IgD-negative memory B cell (primary cell): ENCODE data around the gene FGFR3. TPM values are rescaled to one million over a fixed set of nuclear protein-coding genes. Genes with fewer than 3 reads are reported as not detected.
A peak's percentile ranks its signal among the peaks of the same experiment; 100 is the strongest.

Experiments used
- H3K27ac Mint-ChIP-seq, 3 donors: one replicate each; pipeline ENCODE4 v1.8.0; 2020 to 2022; ENCODE audit warnings: mild to moderate bottlenecking in 3 of 3, mixed read lengths in 3 of 3, moderate library complexity in 1 of 3
- H3K27me3 Mint-ChIP-seq: one replicate; pipeline ENCODE4 v1.8.0; 2021; ENCODE audit warnings: mixed read lengths
- H3K36me3 Mint-ChIP-seq: one replicate; pipeline ENCODE4 v1.8.0; 2020; ENCODE audit warnings: mild to moderate bottlenecking, mixed read lengths
- H3K4me1 Mint-ChIP-seq, 3 donors: one replicate each; pipeline ENCODE4 v1.8.0; 2020 to 2022; ENCODE audit warnings: mixed read lengths in 3 of 3, mild to moderate bottlenecking in 1 of 3
- H3K4me3 Mint-ChIP-seq, 4 donors: one replicate each; pipeline ENCODE4 v1.8.0; 2020 to 2022; ENCODE audit warnings: mild to moderate bottlenecking in 4 of 4, mixed read lengths in 4 of 4, moderate library complexity in 3 of 4
- H3K9me3 Mint-ChIP-seq, 3 donors: one replicate each; pipeline ENCODE4 v1.8.0; 2020 to 2021; ENCODE audit warnings: mixed read lengths in 3 of 3, mild to moderate bottlenecking in 1 of 3
- polyA plus RNA-seq: library from polyadenylated mRNA; unstranded; fragments of 300-500 nt; fragmentation: Illumina TruSeq; gene quantifications from one replicate; pipeline ENCODE4 v1.2.3, GENCODE V29; 2021

The FGFR3 gene
- polyA plus RNA-seq, 1 donor from 2014 or later, result 0.45 TPM

DNA sequence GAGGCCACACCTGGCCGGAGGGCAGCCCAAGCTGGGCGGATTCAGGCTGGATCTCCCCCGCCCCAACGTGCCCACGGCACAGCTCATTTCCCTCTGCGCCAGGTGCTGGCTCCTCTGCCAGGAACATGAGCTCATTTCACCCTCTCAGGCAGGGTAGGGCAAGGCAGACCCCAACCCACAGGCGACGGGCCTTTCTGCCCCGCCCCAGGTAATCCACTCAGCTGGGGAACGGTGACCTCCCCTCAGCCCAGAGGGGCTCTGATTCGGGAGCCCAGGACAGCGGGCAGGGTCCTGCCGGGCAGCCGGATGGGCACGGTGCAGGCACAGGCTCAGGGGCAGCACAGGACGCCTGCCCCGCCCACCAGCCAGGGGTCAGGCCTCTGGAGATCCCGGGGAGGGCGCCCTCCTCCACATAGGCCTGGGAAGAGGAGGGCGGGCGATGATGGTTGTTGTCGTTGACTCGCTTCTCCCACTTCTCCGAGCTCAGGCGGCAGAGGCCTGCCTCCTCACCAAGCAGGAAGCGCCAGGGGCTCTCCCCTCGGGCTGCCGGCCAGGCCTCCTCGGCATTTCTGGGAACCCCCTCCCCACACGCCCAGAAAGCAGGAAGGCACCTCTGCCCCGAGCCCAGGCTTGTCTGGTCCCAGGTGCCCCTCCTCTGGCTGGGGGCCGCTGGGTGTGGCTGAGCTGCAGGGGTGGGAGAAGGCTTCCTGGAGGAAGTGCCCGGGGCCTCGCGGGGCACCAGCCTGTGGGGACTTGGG is 40.6 kb upstream of the FGFR3 start:
- no peak overlapping the region for H3K27ac Mint-ChIP-seq
- peak overlapping the region in 1 of 4 donors; percentile 54 for H3K4me3 Mint-ChIP-seq
- H3K27me3 Mint-ChIP-seq, result peaks cover 2% of the 10 kb centered on the region
- H3K4me1 Mint-ChIP-seq, result no peaks in the 10 kb centered on the region
- H3K36me3 Mint-ChIP-seq, result no peaks in the 10 kb centered on the region
- H3K9me3 Mint-ChIP-seq, result no peaks in the 10 kb centered on the region

DNA sequence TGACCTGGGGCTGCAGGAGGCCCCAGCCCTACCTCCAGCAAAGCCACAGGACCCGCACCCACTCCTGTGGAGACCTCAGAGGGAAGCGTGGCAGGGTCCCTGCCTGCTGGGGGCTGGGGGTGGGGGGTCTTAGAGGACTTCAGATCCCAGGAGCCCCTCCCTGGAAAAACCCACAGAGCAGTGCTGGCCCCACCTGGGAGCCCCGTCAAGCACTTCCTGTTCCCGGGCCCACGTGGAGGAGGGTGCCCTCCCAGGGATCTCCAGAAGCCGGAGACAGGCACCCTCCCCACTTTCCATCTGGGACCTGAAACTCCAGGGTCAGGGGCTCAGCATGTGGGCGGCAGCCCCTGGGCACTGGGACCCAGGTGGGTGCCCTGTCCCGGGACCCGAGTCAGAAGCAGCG is 39.8 kb upstream of the FGFR3 start:
- Mint-ChIP-seq H3K4me1 (no peaks in the 10 kb centered on the region), H3K4me3 (no peak overlapping the region), H3K27me3 (peaks cover 2% of the 10 kb centered on the region), H3K36me3 (no peaks in the 10 kb centered on the region), H3K27ac (no peak overlapping the region), H3K9me3 (no peaks in the 10 kb centered on the region)

DNA sequence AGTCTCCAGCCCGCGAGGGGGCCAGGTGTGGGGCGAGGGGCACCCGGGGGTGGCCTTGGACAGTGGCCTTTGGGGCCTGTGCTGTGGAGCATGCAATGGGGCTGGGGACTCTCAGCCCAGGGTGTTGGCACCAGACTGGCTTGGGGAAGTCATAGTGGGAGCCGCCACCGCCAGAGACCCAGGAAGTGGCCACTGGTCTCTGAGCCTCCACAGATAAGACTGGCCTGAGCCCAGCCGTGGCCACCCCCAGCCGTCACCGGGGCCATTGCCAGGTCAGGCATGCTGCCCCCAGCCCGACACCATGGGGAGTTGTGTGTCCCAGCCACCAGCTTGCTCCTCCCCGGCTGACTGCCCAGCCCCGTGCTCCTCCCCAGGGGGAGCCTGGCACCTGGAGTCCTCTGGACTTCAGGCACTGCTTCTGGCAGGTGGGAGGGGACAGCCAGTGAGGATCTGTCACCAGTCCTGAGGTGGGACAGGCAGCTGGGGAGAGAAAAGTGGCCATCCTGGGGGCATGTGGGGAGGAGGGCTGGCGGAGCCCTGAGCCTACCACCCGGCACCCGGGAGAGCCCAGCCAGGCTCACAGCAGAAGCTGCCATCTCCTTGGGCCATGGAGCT is 39.3 kb upstream of the FGFR3 start:
- Mint-ChIP-seq H3K27me3 (peaks cover 2% of the 10 kb centered on the region), H3K4me1 (no peaks in the 10 kb centered on the region), H3K36me3 (no peaks in the 10 kb centered on the region), H3K27ac (no peak overlapping the region), H3K9me3 (no peaks in the 10 kb centered on the region), H3K4me3 (no peak overlapping the region)

DNA sequence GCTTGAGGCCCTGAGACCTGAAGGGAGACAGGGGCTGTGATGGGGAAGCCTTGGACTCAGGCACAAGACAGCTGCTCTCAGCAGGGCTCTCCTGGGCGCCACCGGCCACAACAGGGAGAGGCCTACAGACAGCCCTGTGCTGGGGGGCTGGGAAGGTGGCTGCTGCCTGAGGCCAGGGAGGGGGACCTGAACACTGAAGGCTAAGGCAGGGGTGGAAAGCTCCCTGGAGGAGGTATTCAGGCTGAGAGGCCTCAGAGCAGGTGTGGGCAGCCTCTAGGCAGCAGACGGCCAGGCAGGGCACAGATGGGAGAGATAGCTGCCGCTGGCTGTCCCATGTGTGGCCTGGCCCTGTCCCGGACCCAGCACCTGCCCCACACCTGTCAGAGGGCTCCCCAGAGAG is 38.8 kb upstream of the FGFR3 start:
- Mint-ChIP-seq H3K4me1 (no peaks in the 10 kb centered on the region), H3K27ac (no peak overlapping the region), H3K27me3 (peaks cover 2% of the 10 kb centered on the region), H3K36me3 (no peaks in the 10 kb centered on the region), H3K9me3 (no peaks in the 10 kb centered on the region), H3K4me3 (no peak overlapping the region)

DNA sequence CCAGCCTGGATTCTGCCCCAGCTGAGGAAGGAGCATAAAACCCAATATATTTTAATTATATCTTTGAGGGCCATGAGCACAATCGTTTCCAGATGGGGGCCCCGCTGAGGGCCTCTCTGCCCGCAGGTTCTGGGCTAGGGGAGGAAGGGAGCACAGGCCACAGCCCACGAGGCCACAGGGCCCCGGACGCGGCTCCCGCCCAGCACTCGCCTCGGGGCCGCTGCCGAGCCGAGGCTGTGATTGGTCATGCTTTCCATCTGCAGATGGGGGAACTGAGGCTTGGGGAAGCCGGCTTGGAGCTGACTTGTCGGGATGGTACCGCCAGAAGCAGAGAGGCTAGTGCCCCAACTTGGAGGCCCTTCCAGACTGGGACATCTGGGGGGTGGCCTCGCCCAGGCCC is 37.8 kb upstream of the FGFR3 start:
- Mint-ChIP-seq H3K4me1 (no peaks in the 10 kb centered on the region), H3K27me3 (peaks cover 2% of the 10 kb centered on the region), H3K27ac (no peak overlapping the region), H3K36me3 (no peaks in the 10 kb centered on the region), H3K9me3 (no peaks in the 10 kb centered on the region), H3K4me3 (no peak overlapping the region)

DNA sequence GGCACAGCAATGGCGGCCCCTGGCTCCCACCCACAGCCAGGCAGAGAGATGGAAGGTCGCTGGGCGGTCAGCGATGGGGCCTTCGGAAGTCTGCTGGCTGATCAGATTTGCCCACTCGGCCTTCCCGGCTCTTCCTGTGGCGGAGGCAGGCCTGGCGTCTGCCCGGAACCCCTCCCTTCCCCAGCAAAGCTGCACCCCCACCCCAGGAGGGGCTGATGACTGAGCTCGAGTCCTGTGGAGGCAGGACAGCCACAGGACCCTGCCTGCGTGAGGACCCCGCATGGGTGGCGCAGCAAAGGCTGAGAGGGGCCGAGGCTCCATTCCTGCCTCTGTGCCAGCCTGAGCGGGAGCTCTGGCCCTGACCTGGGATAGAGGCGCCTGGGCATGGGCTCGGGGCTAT is 37.0 kb upstream of the FGFR3 start:
- Mint-ChIP-seq H3K4me3 (no peak overlapping the region), H3K9me3 (no peaks in the 10 kb centered on the region), H3K36me3 (no peaks in the 10 kb centered on the region), H3K4me1 (no peaks in the 10 kb centered on the region), H3K27me3 (no peaks in the 10 kb centered on the region), H3K27ac (no peak overlapping the region)

DNA sequence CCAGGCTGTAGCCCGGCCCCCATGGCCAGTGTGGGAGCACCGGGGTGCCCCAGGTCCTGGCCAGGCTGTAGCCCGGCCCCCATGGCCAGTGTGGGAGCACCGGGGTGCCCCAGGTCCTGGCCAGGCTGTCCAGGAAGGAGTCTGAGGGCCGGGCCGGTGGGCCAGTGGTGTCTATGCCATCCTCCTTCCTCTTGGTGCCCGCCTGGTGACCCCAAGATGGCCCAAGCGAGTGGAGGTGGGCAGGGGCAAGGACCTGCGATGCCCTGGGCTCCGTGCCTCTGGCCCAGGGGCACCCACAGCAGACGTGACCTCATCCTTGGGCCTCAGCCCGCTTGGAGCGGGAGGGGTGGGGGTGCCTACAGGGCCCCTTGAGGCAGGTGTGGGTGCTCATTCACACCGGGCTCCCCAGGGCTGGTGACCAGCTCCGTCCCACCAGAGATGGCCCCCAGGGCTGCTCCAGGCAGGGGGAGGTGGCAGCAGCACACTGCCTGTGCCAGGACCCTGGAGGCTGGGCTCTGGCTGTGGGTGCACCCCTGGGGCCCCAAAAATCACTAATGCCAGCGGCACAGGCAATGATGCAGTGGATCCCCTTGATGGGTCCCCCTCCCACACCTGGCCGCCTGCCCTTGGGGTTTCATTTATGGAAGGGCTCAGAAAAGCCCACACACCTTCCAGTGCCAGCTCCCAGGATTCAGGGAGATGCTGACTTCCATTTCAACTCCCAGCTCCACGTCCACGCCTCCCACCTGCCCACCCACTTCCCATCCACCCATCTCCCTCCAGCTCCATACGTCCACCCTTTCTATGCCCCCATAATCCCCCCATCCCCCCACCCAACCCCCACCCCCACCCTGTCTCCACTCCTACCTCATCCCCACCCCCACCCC is 36.0 kb upstream of the FGFR3 start:
- Mint-ChIP-seq H3K27ac (no peak overlapping the region), H3K9me3 (no peaks in the 10 kb centered on the region), H3K36me3 (no peaks in the 10 kb centered on the region), H3K4me1 (no peaks in the 10 kb centered on the region), H3K27me3 (no peaks in the 10 kb centered on the region), H3K4me3 (no peak overlapping the region)

DNA sequence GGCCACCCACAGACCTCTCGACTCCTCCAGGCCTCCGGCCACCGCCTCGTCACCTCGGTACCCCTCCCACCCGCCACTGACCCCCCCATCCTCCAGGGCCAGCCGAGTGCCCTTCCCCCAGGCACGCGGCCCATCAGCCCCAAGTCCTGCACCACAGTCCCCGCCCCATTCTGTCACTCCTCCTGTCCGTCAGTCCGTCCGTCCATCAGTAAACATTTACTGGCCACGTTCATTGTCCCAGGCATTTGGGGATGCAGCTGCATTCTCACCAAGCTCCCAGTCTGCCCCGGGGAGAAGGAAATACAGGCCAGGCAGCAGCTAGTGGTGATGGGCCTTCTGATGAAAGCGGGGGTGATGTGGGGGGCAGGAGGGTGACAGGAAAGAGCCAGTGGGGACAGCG is 35.3 kb upstream of the FGFR3 start:
- Mint-ChIP-seq H3K9me3 (no peaks in the 10 kb centered on the region), H3K4me3 (no peak overlapping the region), H3K4me1 (no peaks in the 10 kb centered on the region), H3K36me3 (no peaks in the 10 kb centered on the region), H3K27ac (no peak overlapping the region), H3K27me3 (peaks cover 3% of the 10 kb centered on the region)

DNA sequence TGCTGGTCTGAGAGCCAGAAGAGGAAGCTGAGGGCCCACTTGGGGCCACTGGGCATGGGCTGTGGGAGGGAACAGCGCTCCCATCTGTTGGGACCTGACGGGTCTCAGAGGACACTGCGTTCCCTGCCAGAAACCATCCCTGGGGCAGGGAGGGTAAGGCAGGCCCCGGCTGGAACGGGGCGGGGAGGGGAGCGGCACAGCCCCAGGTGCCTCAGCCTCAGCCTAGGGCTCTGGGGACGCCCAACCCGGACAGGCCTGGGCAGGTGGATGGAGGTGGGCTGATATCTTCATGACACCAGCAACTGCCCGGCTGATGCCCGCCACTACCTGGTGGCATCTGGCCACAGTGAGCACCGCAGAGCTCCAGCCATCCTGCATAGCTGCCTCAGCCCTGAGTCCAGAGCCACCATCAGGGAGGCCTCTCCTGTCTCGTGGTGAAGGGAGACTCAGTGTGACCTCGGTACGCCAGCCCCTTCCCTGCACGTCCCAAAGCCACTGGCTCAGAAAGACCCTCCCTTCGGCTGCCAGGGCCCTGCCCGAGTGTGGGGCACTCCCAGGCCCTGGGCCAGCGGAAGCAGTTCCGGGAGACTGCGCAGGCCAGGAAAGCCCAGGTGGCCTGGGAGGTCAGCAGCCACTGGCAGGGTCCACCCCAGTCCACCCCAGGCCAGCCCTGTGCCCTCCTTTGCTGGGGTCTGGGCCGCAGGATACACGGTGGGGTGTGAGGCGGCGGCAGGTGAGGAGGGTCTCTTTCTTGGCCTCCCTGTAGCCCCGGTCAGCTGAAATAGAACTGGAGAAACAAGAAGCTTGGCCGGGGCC is 34.6 kb upstream of the FGFR3 start:
- Mint-ChIP-seq H3K9me3 (no peaks in the 10 kb centered on the region), H3K4me3 (no peak overlapping the region), H3K27me3 (peaks cover 3% of the 10 kb centered on the region), H3K36me3 (no peaks in the 10 kb centered on the region), H3K4me1 (no peaks in the 10 kb centered on the region), H3K27ac (no peak overlapping the region)

DNA sequence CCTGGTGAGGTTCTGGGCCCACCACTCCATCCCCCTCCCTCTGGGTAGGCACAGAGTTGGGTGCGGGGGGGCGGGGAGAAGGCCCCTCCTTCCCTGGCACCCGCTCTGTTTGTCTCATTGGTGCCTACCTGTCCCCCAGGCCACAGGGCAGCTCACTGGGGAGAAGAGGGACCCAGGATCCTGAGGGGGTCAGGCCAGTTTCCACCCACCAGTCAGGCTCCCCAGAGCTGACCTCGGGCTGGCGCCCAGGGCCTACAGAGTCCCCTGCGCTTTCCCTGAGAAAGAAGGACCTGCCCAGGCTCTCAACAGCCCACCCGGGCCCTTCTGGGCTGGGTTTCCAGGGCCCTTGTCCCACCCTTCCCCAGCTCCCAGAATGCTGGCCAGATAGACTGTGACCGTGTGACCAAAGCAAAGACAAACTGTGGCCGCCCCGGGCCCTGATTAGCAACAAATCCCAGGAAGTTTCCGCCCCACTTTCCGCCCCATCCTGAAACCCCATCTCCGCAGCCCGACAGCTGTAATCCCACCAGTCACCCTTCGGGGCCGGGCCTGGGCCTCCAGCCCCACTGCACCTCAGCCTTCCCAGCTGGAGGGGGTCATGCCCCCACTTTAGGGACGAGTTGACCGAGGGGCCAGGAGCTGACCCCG is 33.8 kb upstream of the FGFR3 start:
- H3K27me3 Mint-ChIP-seq, result peaks cover 5% of the 10 kb centered on the region
- H3K27ac Mint-ChIP-seq, result no peak overlapping the region
- H3K36me3 Mint-ChIP-seq, result no peaks in the 10 kb centered on the region
- H3K9me3 Mint-ChIP-seq, result no peaks in the 10 kb centered on the region
- H3K4me3 Mint-ChIP-seq, result no peak overlapping the region
- no peaks in the 10 kb centered on the region for H3K4me1 Mint-ChIP-seq

DNA sequence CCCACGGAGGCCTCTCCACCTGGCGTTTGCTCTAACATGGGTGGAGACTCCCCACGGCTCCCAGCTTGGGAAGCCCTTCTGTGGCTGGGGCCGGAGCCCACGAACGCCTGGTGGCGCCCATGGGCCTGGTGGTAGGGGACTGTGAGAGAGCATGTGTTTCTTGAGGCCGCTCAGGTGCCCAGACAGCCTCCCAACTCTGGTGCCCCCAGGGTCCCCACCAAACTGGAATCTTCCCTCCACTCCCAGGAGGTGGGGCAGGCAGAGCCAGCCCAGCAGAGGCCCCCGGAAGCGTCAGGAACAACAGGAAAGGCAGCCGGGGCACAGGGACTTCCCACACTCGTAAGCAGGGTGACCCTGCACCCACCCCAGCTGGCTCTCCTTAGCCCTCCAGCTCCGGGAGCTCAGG is 33.3 kb upstream of the FGFR3 start:
- Mint-ChIP-seq H3K4me1 (no peaks in the 10 kb centered on the region), H3K9me3 (no peaks in the 10 kb centered on the region), H3K27me3 (peaks cover 6% of the 10 kb centered on the region), H3K36me3 (no peaks in the 10 kb centered on the region), H3K4me3 (no peak overlapping the region), H3K27ac (no peak overlapping the region)

DNA sequence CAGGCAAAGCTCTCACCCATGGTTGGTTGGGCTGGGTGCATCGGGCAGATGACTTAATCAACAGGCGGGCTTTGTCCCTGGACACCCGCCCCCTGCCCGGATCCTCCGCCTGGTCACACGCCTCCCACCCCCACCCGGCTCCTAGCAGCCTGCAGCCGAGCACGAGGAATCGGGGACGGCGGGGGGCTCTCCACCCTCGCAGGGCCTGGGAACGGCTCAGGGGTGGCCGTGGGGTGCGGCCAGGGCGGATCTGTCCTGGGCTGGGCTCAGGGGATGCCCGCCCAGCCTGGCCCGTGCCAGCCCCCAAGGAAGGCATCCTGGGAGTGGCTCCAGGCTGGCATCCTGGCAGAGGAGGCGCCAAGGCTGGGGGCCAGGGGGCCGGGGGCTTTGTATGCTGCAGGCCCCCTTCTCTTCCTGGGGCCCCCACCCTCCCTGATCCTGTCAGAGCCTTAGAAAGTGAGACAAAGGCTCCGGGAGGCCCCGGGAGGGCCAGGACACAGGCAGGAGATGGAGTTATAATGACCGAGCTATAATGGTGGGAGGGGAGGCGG is 32.5 kb upstream of the FGFR3 start:
- no peaks in the 10 kb centered on the region for H3K9me3 Mint-ChIP-seq
- no peak overlapping the region for H3K4me3 Mint-ChIP-seq
- no peaks in the 10 kb centered on the region for H3K4me1 Mint-ChIP-seq
- H3K27me3 Mint-ChIP-seq, result peaks cover 9% of the 10 kb centered on the region
- H3K36me3 Mint-ChIP-seq, result no peaks in the 10 kb centered on the region
- no peak overlapping the region for H3K27ac Mint-ChIP-seq

DNA sequence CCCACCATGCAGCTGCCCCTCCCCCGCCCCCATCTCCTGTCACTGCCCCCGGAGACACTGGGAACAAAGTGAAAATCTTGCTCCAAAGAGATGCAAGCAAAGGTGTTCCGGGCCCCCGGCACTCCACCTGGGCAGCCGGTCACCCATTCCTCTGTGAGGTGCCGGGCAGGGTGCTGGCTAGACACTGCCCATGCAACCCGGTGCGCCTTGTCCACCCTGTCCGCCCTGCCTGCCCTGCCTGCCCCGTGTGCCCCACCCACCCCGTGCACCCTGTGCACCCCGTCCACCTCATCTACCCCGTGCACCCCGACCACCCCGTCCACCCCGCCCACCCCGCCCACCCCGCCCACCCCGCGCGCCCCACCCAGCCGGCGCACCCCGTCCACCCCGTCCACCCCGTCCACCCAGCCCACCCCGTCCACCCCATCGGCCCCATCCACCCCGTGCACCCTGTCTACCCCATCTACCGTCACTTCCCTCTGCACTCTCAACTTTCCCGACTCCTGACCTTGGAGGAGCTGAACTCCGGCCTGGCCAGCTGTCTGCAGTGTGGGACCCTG is 31.9 kb upstream of the FGFR3 start:
- no peaks in the 10 kb centered on the region for H3K36me3 Mint-ChIP-seq
- H3K4me1 Mint-ChIP-seq, result no peaks in the 10 kb centered on the region
- H3K27me3 Mint-ChIP-seq, result peaks cover 10% of the 10 kb centered on the region
- no peaks in the 10 kb centered on the region for H3K9me3 Mint-ChIP-seq
- no peak overlapping the region for H3K4me3 Mint-ChIP-seq
- H3K27ac Mint-ChIP-seq, result no peak overlapping the region
